ENCODE results near the gene AADAC. TPM values are rescaled to one million over a fixed set of nuclear protein-coding genes. Genes with fewer than 3 reads are reported as not detected.

AADAC gene
- total and polyA plus RNA-seq, 2 of the 13 experiments (the other 11 are each of a cell fraction or from before 2014, with no cell fraction given) = 0.87 to 1.5 TPM

- TF ChIP-seq PAXIP1 (CRISPR knock-in tag; conservative IDR thresholded peaks at IDR 0.05) = peak; percentile 31; the same call in 1 of the 2 replicates
- peak in 1 of 2 experiments; percentile 70; a peak in 2 of 4 replicates for TF ChIP-seq EP300 (IDR thresholded peaks at IDR 0.05; ENCODE audit: low read depth in 2 of 2, low read length in 2 of 2)
- TF ChIP-seq EP300 (CRISPR knock-in tag; IDR thresholded peaks at IDR 0.05; ENCODE audit: borderline replicate concordance) = no peak
- no peak for TF ChIP-seq SOX6 (IDR thresholded peaks at IDR 0.05)
- peak; percentile 8; the same call in 1 of the 2 replicates for TF ChIP-seq SOX6 (CRISPR knock-in tag; IDR thresholded peaks at IDR 0.05)
- no peak for TF ChIP-seq EEA1 (CRISPR knock-in tag; IDR thresholded peaks at IDR 0.05; ENCODE audit: borderline replicate concordance)
- TF ChIP-seq HMG20A (CRISPR knock-in tag; IDR thresholded peaks at IDR 0.05; ENCODE audit: borderline replicate concordance) = peak; percentile 39; the same call in 1 of the 2 replicates
- TF ChIP-seq, protein P1, sequence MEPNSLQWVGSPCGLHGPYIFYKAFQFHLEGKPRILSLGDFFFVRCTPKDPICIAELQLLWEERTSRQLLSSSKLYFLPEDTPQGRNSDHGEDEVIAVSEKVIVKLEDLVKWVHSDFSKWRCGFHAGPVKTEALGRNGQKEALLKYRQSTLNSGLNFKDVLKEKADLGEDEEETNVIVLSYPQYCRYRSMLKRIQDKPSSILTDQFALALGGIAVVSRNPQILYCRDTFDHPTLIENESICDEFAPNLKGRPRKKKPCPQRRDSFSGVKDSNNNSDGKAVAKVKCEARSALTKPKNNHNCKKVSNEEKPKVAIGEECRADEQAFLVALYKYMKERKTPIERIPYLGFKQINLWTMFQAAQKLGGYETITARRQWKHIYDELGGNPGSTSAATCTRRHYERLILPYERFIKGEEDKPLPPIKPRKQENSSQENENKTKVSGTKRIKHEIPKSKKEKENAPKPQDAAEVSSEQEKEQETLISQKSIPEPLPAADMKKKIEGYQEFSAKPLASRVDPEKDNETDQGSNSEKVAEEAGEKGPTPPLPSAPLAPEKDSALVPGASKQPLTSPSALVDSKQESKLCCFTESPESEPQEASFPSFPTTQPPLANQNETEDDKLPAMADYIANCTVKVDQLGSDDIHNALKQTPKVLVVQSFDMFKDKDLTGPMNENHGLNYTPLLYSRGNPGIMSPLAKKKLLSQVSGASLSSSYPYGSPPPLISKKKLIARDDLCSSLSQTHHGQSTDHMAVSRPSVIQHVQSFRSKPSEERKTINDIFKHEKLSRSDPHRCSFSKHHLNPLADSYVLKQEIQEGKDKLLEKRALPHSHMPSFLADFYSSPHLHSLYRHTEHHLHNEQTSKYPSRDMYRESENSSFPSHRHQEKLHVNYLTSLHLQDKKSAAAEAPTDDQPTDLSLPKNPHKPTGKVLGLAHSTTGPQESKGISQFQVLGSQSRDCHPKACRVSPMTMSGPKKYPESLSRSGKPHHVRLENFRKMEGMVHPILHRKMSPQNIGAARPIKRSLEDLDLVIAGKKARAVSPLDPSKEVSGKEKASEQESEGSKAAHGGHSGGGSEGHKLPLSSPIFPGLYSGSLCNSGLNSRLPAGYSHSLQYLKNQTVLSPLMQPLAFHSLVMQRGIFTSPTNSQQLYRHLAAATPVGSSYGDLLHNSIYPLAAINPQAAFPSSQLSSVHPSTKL (CRISPR knock-in tag; IDR thresholded peaks at IDR 0.05) = peak; percentile 56
- no peak for TF ChIP-seq POGK (CRISPR knock-in tag; conservative IDR thresholded peaks at IDR 0.05)
- no peak for TF ChIP-seq ZNF563 (CRISPR knock-in tag; IDR thresholded peaks at IDR 0.05)
- TF ChIP-seq ZNF431 (CRISPR knock-in tag; IDR thresholded peaks at IDR 0.05; ENCODE audit: borderline replicate concordance, low read depth) = no peak
- TF ChIP-seq ZNF33A (CRISPR knock-in tag; IDR thresholded peaks at IDR 0.05; ENCODE audit: borderline replicate concordance) = no peak
- TF ChIP-seq NCOA2 (CRISPR knock-in tag; IDR thresholded peaks at IDR 0.05) = no peak
- no peak for TF ChIP-seq AGO1 (IDR thresholded peaks at IDR 0.05; ENCODE audit: low read depth, low read length, poor library complexity, severe bottlenecking)
- peak; percentile 68 for TF ChIP-seq FOXA3 (CRISPR knock-in tag; IDR thresholded peaks at IDR 0.05)
- no peak for TF ChIP-seq MZF1 (CRISPR knock-in tag; IDR thresholded peaks at IDR 0.05; ENCODE audit: borderline replicate concordance)
- TF ChIP-seq FOXJ3 (CRISPR knock-in tag; IDR thresholded peaks at IDR 0.05; ENCODE audit: borderline replicate concordance) = peak; percentile 40; the same call in 1 of the 2 replicates
- no peak for TF ChIP-seq SMAD9 (CRISPR knock-in tag; IDR thresholded peaks at IDR 0.05)
- TF ChIP-seq TCF7 (IDR thresholded peaks at IDR 0.05; ENCODE audit: low read depth) = 0 out of 2 replicates have a peak, but pooled peaks have one; percentile 28
Observed at GRCh38 chr3:151789853-151790463, 24.0 kb upstream of the AADAC start (continued).
